ENCODE measurements around the gene AHNAK2.

Gene AHNAK2

GRCh38 chr14:104936361-104937155, 41.6 kb downstream of the AHNAK2 start:
- DNase-seq: no peak

GRCh38 chr14:104935955-104936354, 42.2 kb downstream of the AHNAK2 start:
- DNase-seq: no peak

- no peak for DNase-seq
Observed at GRCh38 chr14:104935026-104935650, 43.0 kb downstream of the AHNAK2 start.

GRCh38 chr14:104933746-104934733, 44.1 kb downstream of the AHNAK2 start:
- no peak for DNase-seq

- DNase-seq: peak; percentile 43
Observed at GRCh38 chr14:104932676-104933631, 45.2 kb downstream of the AHNAK2 start.

GRCh38 chr14:104931771-104932675, 46.2 kb downstream of the AHNAK2 start:
- DNase-seq: no peak

GRCh38 chr14:104931304-104931770, 46.8 kb downstream of the AHNAK2 start:
- DNase-seq: no peak

GRCh38 chr14:104930526-104931303, 47.5 kb downstream of the AHNAK2 start:
- DNase-seq: no peak

GRCh38 chr14:104929268-104930230, 48.6 kb downstream of the AHNAK2 start:
- DNase-seq: no peak

GRCh38 chr14:104928391-104929133, 49.6 kb downstream of the AHNAK2 start:
- no peak for DNase-seq

GRCh38 chr14:104927901-104928300, 50.3 kb downstream of the AHNAK2 start:
- no peak for DNase-seq

- no peak for DNase-seq
Observed at GRCh38 chr14:104927432-104927816, 50.8 kb downstream of the AHNAK2 start.

GRCh38 chr14:104926619-104927431, 51.3 kb downstream of the AHNAK2 start:
- DNase-seq: no peak

- no peak for DNase-seq
Observed at GRCh38 chr14:104925855-104926609, 52.1 kb downstream of the AHNAK2 start.

- no peak for DNase-seq
Observed at GRCh38 chr14:104925214-104925854, 52.8 kb downstream of the AHNAK2 start.
